Stimulated activated CD8-positive, alpha-beta memory T cell treated with anti-CD3 and anti-CD28 coated beads, Interleukin-2, amount 100 ng/mL, for 1 hour (primary cell): Measurements from ENCODE around the gene CDH13.

Source experiments
- DNase-seq, 2 donors: peaks; one replicate each; pipeline ENCODE4 v3.0.0-alpha.2; 2020; ENCODE audit warnings: low read depth in 2 of 2

CDH13 gene

DNA sequence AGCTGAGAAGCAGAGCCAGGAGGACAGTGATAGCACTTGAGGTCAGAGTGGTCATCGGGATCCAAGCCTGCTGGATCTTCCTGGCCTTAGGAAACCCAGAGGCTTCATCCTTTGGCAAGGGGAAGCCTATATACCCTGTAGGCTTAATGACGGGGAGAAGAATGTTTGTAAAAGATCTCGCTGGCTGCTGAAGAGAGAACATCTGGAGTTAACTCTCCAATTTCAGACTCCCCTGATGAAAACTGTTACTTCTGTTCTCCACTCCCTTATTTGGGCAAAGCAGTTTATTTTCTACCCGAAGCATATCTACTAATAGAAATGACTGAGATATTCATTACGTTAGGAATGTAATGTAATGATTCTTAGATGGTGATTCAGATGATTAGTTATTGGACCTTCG lies 487.0 kb downstream of the CDH13 start:
- no peak for DNase-seq

GRCh38 chr16:83115491-83116232 lies 488.9 kb downstream of the CDH13 start:
- no peak for DNase-seq

DNA sequence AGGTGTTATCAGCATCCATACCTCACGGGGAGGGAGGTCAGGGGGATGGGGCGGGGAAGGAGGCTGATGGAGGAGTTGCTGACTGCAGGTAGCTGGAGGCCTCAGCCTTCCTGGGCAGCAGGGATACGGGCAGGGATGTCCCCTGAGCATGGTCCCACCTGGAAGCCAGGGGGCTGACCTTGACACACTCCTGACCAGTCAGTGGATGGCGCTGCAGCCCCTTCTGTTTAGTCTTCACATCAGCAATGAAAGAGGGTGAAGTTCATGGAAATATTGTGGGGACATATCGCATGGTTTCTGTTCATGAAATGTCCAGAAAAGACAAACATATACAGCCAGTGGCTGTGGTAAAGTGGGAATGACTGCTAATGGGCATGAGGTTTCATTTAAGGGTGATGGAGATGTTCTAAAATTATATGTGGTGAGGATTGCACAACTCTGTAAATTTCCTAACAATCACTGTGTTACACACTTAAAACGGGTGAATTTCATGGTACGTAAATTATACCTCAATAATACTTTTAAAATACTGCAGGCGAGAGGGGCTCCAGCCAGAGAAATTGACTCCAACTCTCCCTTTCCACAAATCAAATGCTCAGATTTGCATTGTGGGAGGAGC lies 489.6 kb downstream of the CDH13 start:
- DNase-seq: no peak

- no peak for DNase-seq
Observed at GRCh38 chr16:83117810-83118209, 491.0 kb downstream of the CDH13 start.

- DNase-seq: no peak
Observed at GRCh38 chr16:83118365-83118764, 491.6 kb downstream of the CDH13 start.

GRCh38 chr16:83125999-83126568 lies 499.3 kb downstream of the CDH13 start:
- no peak for DNase-seq

- no peak for DNase-seq
Observed at GRCh38 chr16:83128041-83128440, 501.3 kb downstream of the CDH13 start.

- no peak for DNase-seq
Observed at GRCh38 chr16:83130039-83130438, 503.3 kb downstream of the CDH13 start.

- no peak for DNase-seq
Observed at GRCh38 chr16:83134638-83135037, 507.9 kb downstream of the CDH13 start.

DNA sequence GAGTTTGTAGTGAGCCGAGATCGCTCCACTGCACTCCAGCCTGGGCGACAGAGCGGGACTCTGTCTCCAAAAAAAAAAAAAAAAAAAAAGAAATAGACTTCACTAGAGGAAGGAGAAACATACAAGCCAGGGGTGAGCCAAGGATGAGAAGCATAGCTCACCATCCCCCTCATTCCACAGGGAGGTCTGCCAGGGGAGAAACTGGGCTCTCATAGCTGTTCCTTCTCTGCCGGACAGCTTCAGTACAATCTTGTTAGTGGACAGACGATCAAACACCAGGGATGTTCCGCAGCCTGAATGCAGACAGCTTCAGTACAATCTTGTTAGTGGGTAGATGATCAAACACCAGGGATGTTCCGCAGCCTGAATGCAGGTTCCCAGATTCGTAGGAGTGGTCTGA lies 509.6 kb downstream of the CDH13 start:
- no peak for DNase-seq

DNA sequence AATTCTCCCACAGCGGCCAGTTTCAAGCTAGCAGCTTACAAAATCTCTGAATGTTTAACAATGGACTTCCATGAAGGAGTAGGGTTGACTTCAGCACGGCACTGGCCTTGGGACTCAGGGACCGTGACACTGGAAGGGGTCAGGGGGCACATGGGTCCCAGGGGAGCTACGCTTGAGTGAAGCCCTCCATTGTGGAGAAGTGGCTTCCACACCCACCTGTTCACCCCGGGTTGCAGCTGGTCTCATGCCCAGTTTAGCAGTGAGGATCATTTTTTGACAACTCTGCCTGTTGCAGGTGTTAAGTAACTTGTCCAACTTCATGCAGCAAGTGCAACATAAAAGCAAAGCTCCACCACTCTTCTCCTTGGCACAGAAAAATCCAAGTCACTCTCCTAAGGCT lies 510.2 kb downstream of the CDH13 start:
- DNase-seq: no peak

GRCh38 chr16:83137326-83137781 lies 510.6 kb downstream of the CDH13 start:
- DNase-seq: no peak

GRCh38 chr16:83137894-83138293 lies 511.1 kb downstream of the CDH13 start:
- DNase-seq: no peak

DNA sequence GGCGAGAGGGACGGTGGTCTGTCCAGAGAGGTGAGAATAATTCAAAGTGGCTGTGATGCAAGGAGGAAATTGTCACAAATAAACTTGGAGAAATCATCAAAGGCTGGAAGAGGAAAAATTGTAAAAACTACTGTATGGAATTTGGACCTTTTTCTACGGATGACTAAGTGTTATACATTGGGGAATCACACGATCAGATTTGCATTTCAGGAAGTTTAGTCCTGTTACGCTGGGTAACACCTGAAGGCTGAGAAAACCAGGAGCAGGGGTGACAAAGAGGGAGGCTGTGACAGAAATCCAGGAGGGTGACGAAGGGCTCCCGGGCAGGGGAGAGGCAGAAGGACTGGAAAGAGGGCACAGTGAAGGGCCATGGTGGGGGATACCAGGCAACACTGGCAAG lies 511.7 kb downstream of the CDH13 start:
- no peak for DNase-seq

- no peak for DNase-seq
Observed at GRCh38 chr16:83138976-83139690, 512.4 kb downstream of the CDH13 start.

- DNase-seq: no peak
Observed at GRCh38 chr16:83143788-83144187, 517.0 kb downstream of the CDH13 start.

- DNase-seq: no peak
Observed at GRCh38 chr16:83145297-83145696, 518.5 kb downstream of the CDH13 start.

DNA sequence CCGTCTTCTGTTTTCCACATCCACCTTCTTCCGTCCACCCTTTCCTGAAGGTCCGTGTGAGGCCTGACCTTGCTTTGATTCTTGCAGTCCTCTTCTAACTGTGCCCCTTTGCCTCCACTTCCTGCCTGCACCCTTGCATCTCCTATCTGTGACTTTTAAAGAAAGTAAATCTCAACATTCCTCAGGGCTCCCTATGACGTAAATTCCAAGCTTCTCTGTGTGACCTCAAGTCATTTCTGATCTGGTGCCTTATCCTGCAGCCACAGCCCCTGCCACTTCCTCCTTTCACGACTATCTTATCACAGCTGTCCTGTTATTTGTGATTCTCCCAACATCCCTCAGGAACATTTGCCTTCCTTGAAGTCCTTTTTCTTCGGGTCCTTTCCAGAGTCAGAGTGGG lies 520.5 kb downstream of the CDH13 start:
- no peak for DNase-seq

DNA sequence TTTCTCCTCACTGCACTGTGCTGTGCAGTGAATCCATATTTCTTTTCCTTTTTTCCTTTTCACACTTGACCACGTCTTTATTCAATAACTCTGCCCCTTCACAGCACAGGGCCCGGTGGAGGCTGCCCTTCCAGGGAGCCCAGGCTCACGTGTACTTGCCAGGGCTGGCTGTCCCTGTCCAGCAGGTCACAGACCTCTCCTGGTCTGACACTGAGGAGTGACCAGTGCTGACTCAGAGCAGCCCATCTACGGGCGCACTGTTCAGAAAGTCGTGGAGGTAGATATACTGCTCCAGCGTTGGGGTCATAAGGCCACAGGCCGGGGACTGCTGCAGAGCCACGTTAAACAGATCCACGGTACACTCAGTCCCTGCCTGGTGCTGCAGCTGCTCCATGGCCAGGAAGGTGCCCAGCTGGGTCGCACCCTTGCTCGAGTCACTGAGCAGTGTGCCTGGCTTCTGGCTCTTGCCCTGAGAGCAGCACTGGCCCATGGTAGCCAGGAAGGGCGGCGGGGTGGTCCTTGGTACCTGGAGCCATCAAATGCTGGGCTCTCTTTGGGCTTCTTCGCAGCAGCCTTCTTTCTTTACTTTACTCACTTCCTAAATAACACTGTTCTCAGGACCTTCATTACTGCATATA lies 531.7 kb downstream of the CDH13 start:
- DNase-seq: no peak

DNA sequence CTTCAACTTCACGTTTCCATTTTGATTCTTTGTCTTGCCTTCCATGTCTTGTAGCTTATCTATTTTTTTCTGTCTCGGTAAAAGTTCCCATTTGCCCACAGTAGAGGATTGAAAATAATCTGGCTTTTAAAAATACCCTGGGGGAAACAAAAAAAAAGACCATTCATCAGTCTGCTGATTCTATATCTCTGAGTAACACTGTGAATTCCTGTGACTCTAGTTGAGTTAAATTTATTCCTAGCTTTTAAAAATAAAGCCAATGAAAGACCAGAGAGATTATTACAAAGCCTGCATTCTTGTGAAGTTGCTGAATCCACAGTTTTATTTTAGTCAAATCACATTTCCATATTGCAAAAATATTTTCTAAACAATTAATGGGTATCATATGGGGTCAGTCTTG lies 532.3 kb downstream of the CDH13 start:
- no peak for DNase-seq

- DNase-seq: no peak
Observed at GRCh38 chr16:83160287-83161020, 533.7 kb downstream of the CDH13 start.
